ENCODE data around the gene PPM1J.
A peak's percentile ranks its signal among the peaks of the same experiment; 100 is the strongest.

The PPM1J gene, protein sequence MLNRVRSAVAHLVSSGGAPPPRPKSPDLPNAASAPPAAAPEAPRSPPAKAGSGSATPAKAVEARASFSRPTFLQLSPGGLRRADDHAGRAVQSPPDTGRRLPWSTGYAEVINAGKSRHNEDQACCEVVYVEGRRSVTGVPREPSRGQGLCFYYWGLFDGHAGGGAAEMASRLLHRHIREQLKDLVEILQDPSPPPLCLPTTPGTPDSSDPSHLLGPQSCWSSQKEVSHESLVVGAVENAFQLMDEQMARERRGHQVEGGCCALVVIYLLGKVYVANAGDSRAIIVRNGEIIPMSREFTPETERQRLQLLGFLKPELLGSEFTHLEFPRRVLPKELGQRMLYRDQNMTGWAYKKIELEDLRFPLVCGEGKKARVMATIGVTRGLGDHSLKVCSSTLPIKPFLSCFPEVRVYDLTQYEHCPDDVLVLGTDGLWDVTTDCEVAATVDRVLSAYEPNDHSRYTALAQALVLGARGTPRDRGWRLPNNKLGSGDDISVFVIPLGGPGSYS

GRCh38 chr1:112715264-112716053, at the start of gene PPM1J:
PPM1J (minus strand) TSS chr1:112715332; CDS start chr1:112715301, 31 bp downstream.
- TF ChIP-seq CTCF (IDR thresholded peaks at IDR 0.05; ENCODE audit: control insufficient read depth, insufficient read depth, low read depth, low read length, missing control alignments), result no peak
- peak; percentile 20 for DNase-seq (ENCODE audit: low read depth)

GRCh38 chr1:112762541-112763500, 47.7 kb upstream of the PPM1J start:
- no peak for DNase-seq (ENCODE audit: low read depth)
- TF ChIP-seq CTCF (IDR thresholded peaks at IDR 0.05; ENCODE audit: control insufficient read depth, insufficient read depth, low read depth, low read length, missing control alignments), result no peak
- no peak overlapping the region for H3K4me3 ChIP-seq (ENCODE audit: control insufficient read depth, low read depth, low read length)

More at GRCh38 chr1:112715264-112716053, at the start of gene PPM1J:
- H3K4me3 ChIP-seq (ENCODE audit: control insufficient read depth, low read depth, low read length), result peak within 1 kb of the TSS; percentile 51

GRCh38 chr1:112761714-112762480, 46.8 kb upstream of the PPM1J start:
- no peak for DNase-seq (ENCODE audit: low read depth)
- H3K4me3 ChIP-seq (ENCODE audit: control insufficient read depth, low read depth, low read length), result no peak overlapping the region
- TF ChIP-seq CTCF (IDR thresholded peaks at IDR 0.05; ENCODE audit: control insufficient read depth, insufficient read depth, low read depth, low read length, missing control alignments), result no peak

DNA sequence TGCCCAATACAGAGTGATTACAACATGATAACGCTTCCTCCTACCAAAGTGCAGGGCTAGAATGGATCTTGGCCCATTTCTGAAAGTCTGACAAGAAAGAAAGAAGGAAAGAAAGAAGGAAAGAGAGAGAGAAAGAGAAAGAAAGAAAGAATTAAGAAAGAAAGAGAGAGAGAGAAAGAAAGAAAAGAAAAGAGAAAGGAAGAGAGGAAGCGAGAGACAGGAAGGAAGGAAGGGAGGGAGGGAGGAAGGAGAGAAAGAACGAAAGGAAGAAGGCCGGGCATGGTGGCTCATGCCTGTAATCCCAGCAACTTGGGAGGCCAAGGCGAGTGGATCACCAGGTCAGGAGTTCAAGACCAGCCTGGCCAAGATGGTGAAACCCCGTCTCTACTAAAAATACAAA, 44.1 kb upstream of the PPM1J start:
- no peak for TF ChIP-seq CTCF (IDR thresholded peaks at IDR 0.05; ENCODE audit: control insufficient read depth, insufficient read depth, low read depth, low read length, missing control alignments)
- no peak overlapping the region for H3K4me3 ChIP-seq (ENCODE audit: control insufficient read depth, low read depth, low read length)
- DNase-seq (ENCODE audit: low read depth), result no peak

- DNase-seq (ENCODE audit: low read depth), result no peak
- TF ChIP-seq CTCF (IDR thresholded peaks at IDR 0.05; ENCODE audit: control insufficient read depth, insufficient read depth, low read depth, low read length, missing control alignments), result no peak
- H3K4me3 ChIP-seq (ENCODE audit: control insufficient read depth, low read depth, low read length), result no peak overlapping the region
These were observed 39.0 kb upstream of the PPM1J start for GRCh38 chr1:112754116-112754628.
